Parathyroid adenoma (tissue), 2 donors: ENCODE results near the gene ADAMTS10.

Source experiments
- H2AFZ ChIP-seq: fragments of 300-600 bp; sonication (generic); one replicate; pipeline ENCODE4 v1.7.0; 2017; ENCODE audit warnings: antibody characterized with exemption, mild to moderate bottlenecking
- H3K27ac ChIP-seq: fragments of 300-600 bp; sonication (generic); one replicate; pipeline ENCODE4 v1.7.0; 2017
- H3K27me3 ChIP-seq: fragments of 300-600 bp; sonication (generic); one replicate; pipeline ENCODE4 v1.7.0; 2017; ENCODE audit warnings: low read length; ENCODE audit not compliant: control insufficient read depth, insufficient read depth
- H3K36me3 ChIP-seq: fragments of 300-600 bp; sonication (generic); one replicate; pipeline ENCODE4 v1.7.0; 2017; ENCODE audit warnings: low read length; ENCODE audit not compliant: control insufficient read depth, insufficient read depth
- H3K4me1 ChIP-seq: fragments of 300-600 bp; sonication (generic); one replicate; pipeline ENCODE4 v1.7.0; 2017; ENCODE audit warnings: control low read depth
- H3K4me2 ChIP-seq: fragments of 300-600 bp; sonication (generic); one replicate; pipeline ENCODE4 v1.7.0; 2017; ENCODE audit warnings: low read length
- H3K4me3 ChIP-seq: fragments of 300-600 bp; sonication (generic); one replicate; pipeline ENCODE4 v1.7.0; 2017; ENCODE audit warnings: low read depth, low read length
- H3K79me2 ChIP-seq: fragments of 300-600 bp; sonication (generic); one replicate; pipeline ENCODE4 v1.7.0; 2017; ENCODE audit warnings: control low read depth
- H3K9ac ChIP-seq: fragments of 300-600 bp; sonication (generic); one replicate; pipeline ENCODE4 v1.7.0; 2017; ENCODE audit warnings: mild to moderate bottlenecking
- H3K9me3 ChIP-seq: fragments of 300-600 bp; sonication (generic); one replicate; pipeline ENCODE4 v1.7.0; 2017; ENCODE audit warnings: low read length; ENCODE audit not compliant: control insufficient read depth
- CTCF ChIP-seq: fragments of 300-600 bp; sonication (generic); IDR thresholded peaks from one replicate; pipeline ENCODE4 v1.7.0; 2017; ENCODE audit warnings: antibody characterized with exemption, mild to moderate bottlenecking
- donor health status: primary hyperparathyroidism.

The ADAMTS10 gene

DNA sequence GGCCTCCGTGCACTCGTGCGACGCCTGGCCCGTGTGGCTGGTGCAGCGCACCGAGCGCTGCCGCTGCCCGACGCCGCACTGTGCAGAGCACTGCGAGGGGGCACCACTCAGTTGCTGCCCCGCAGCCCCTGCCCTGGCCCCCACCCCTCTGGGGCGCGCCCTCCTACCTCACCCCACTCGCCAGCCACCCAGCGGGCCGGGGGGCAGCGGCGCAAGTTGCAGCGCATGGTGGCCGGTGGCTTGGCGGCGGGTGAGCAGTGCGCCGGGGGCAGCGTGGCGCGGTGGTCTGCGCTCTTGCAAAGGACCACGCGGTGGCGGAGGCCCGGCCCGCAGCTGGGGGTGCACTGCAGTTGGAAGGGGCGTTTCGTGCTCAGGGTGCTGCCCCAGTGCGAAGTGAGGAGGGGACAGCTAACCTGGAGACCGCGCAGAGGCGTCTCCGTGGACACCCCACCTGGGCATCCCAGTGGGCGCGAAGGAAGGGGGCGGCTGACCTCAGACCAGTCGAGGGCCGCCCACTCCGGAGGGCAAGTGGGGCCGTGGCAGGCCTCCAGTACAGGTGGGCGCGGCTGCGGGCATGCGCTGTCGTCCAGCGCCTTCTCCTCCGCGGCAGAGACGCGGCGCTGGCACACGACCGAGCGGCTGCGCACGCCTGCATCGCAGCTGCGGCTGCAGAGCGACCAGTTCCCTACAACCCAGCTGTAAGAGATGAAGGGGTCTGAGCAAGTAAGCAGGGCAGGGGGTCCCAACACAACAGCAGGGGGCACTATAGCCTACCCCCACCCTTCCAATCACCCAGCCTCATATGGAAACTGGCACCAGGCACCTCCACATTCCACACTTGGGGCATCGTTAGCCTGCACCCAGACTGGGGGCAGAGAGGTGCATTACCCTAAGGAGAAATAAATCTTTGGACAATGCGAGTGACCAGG lies 25.3 kb downstream of the ADAMTS10 start:
- H3K4me1 ChIP-seq = no peaks in the 10 kb centered on the region
- no peak overlapping the region for H3K4me3 ChIP-seq
- TF ChIP-seq CTCF = no peak
- H3K27me3 ChIP-seq = no peaks in the 10 kb centered on the region
- no peak overlapping the region for H3K4me2 ChIP-seq
- no peaks in the 10 kb centered on the region for H3K36me3 ChIP-seq
- no peaks in the 10 kb centered on the region for H3K79me2 ChIP-seq
- H2AFZ ChIP-seq = no peak overlapping the region
- H3K9me3 ChIP-seq = no peaks in the 10 kb centered on the region
- no peak overlapping the region for H3K27ac ChIP-seq
- no peak overlapping the region for H3K9ac ChIP-seq

GRCh38 chr19:8580710-8581281 lies 29.7 kb downstream of the ADAMTS10 start:
- H3K9me3 ChIP-seq = no peaks in the 10 kb centered on the region
- no peaks in the 10 kb centered on the region for H3K36me3 ChIP-seq
- TF ChIP-seq CTCF = peak; percentile 100
- no peaks in the 10 kb centered on the region for H3K79me2 ChIP-seq
- no peaks in the 10 kb centered on the region for H3K4me1 ChIP-seq
- H3K27me3 ChIP-seq = no peaks in the 10 kb centered on the region
- no peak overlapping the region for H3K4me3 ChIP-seq
- no peak overlapping the region for H3K9ac ChIP-seq
- H3K27ac ChIP-seq = no peak overlapping the region
- H3K4me2 ChIP-seq = no peak overlapping the region
- no peak overlapping the region for H2AFZ ChIP-seq

DNA sequence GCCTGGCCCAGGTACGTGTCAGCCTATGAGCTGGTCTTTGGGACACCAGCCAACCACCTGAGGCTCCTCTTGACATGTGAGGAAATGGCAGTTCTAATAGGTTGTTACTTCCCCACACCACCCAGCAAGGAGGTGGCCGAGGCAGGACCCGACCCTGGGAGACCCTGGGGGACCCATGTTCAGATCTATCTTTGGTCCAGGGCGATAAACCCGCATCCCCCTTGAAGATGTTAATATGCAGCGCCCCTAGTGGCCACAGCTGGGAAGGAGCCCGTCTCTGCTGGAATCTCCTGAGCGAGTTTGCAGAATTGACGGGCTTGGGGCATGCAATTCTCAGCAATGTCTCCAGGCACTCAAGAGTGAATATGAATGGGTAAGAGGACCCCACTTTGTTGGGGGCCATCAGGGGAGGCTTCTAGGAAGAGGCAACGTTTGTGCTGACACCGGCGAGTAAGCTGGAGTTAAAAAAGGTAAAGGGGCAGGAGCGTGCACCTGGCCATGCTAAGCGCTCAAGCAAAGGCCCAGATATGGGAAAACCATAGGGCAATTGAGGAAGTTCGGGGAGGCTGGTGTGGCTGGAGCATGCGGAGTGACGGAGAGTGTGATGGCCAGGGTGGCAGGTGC lies 31.8 kb downstream of the ADAMTS10 start:
- Histone ChIP-seq H3K4me1 (no peaks in the 10 kb centered on the region), H3K4me3 (no peak overlapping the region), H3K27me3 (no peaks in the 10 kb centered on the region), H3K36me3 (no peaks in the 10 kb centered on the region), H3K9me3 (no peaks in the 10 kb centered on the region), H3K9ac (no peak overlapping the region), H2AFZ (no peak overlapping the region), H3K79me2 (no peaks in the 10 kb centered on the region), H3K4me2 (no peak overlapping the region), H3K27ac (no peak overlapping the region)
- TF ChIP-seq CTCF = peak; percentile 94

GRCh38 chr19:8577741-8578140 lies 32.8 kb downstream of the ADAMTS10 start:
- Histone ChIP-seq H3K79me2 (no peaks in the 10 kb centered on the region), H3K4me1 (no peaks in the 10 kb centered on the region), H3K4me3 (no peak overlapping the region), H3K9ac (no peak overlapping the region), H3K27me3 (no peaks in the 10 kb centered on the region), H3K27ac (no peak overlapping the region), H3K36me3 (no peaks in the 10 kb centered on the region), H3K4me2 (no peak overlapping the region), H3K9me3 (no peaks in the 10 kb centered on the region), H2AFZ (no peak overlapping the region)
- TF ChIP-seq CTCF = no peak
